Activated CD4-positive, alpha-beta T cell treated with anti-CD3 and anti-CD28 coated beads, Interleukin-2, Interleukin-4, amounts not matched to agents 100 ng/mL and 50 ng/mL, durations not matched to agents 16 hours and 8 hours (primary cell): ENCODE data around the gene NPAS2.

Experiments used
- DNase-seq: peaks from one replicate; pipeline ENCODE4 v3.0.0-alpha.2; 2020; ENCODE audit warnings: low spot score

NPAS2 gene

DNA sequence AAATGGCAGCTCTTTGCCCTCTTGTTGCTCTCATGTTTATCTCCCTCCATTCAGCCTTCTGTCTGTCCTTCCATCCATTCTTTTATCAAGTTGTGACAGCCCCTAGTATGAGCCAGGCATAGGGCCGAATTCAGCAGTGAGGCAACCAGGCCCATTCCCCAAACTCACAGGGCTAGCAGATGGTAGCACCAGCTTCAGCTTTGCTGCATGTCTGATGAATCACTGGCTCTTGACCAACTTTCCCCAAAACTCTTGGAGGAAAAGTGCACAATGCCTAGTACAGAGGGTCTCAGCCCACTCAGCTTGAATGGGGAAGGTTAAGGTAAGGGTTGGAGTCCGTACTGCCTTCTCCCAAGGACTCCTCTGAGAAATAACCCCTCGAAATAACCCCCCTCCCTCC is 35.7 kb downstream of the NPAS2 start:
- DNase-seq: no peak

DNA sequence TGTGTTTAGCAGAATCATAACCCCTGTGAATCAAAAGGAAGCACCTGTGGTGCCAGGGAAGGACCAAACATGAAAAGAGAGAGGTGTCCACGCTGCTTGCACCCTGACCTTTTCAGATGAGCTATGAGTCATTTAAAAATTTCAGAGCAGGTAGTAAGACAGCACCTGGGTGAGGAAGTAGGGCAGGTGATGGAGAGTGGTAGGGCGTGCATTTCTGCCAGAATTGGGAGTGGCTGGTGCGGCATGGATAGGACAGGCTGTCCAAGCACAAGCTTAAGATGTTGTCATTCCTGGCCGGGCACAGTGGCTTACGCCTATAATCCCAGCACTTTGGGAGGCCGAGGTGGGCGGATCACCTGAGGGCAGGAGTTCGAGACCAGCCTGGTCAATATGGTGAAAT is 36.8 kb downstream of the NPAS2 start:
- no peak for DNase-seq

- no peak for DNase-seq
These were observed 37.4 kb downstream of the NPAS2 start for GRCh38 chr2:100857341-100857740.

- no peak for DNase-seq
These were observed 38.0 kb downstream of the NPAS2 start for GRCh38 chr2:100857915-100858314.

- DNase-seq: no peak
These were observed 40.0 kb downstream of the NPAS2 start for GRCh38 chr2:100859902-100860301.

GRCh38 chr2:100861340-100861739 is 41.4 kb downstream of the NPAS2 start:
- DNase-seq: no peak

- DNase-seq: no peak
These were observed 42.1 kb downstream of the NPAS2 start for GRCh38 chr2:100862081-100862480.

DNA sequence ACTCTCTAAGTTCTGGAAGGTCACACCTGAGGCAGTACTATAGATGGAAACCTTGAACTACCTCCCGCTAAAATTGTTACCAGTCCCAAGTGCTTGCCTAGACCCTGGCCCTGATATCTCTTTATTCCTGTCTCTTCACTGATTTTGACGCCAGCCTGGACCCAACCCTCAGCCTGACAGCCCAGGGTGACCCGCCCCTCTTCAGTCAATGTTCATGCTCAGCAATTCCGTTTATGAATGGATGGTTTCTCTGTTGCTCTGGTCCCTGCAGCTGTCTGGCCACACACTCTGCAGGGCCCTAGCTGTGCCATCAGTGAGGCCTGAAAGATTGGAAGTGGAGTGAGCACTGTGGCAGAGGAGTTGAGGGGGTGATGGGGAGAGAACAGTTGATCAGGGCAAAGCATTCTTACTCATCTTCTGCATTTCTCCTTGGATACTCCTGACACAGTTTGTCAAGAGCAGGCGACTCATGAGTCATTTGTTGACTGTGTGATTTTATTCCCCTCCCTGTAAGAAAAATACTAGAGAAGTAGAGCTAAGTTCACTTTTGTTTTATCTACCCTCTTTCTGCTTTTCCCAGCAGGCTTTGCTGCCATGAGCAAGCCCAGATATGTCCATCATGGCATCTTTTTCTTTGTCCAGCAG is 46.0 kb downstream of the NPAS2 start:
- no peak for DNase-seq

GRCh38 chr2:100868083-100868482 is 48.1 kb downstream of the NPAS2 start:
- DNase-seq: no peak

GRCh38 chr2:100869120-100869519 is 49.2 kb downstream of the NPAS2 start:
- DNase-seq: no peak

DNA sequence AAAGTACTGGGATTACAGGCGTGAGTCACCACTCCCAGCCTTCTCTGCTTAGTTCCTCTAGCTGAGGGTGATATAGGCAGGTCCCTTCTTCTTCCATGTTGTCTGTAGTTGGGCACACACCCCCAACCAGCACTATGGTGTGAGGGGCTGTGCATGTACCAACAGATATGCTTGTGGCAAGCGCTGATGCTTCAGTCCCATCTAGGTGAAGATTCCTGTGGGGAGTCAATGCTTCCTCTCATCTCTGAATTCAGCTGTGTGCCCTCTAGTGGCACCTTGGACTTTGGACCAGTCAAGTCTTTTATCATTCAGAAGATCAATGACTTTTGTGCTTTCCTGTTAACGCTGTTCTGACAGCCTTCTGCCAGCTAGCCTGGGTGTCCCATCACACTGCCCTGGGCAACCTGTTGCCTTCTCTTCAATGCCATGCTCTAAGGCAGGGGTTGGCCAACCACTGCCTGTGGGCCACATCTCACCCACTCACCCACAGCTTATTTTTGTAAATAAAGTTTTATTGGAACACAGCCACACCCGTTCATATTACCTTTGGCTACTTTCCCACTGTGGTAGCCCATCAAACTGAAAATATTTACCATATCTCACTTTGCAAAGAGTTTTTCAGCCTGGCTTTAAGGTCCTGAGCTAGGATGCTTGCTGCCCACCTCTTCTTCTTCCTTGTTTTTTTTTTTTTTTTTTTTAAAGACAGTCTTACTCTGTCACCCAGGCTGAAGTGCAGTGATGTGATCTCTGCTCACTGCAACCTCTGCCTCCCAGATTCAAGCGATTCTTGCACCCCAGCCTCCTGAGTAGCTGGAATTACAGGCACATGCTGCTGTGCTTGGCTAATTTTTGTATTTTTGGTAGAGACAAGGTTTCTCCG is 51.0 kb downstream of the NPAS2 start:
- no peak for DNase-seq

DNA sequence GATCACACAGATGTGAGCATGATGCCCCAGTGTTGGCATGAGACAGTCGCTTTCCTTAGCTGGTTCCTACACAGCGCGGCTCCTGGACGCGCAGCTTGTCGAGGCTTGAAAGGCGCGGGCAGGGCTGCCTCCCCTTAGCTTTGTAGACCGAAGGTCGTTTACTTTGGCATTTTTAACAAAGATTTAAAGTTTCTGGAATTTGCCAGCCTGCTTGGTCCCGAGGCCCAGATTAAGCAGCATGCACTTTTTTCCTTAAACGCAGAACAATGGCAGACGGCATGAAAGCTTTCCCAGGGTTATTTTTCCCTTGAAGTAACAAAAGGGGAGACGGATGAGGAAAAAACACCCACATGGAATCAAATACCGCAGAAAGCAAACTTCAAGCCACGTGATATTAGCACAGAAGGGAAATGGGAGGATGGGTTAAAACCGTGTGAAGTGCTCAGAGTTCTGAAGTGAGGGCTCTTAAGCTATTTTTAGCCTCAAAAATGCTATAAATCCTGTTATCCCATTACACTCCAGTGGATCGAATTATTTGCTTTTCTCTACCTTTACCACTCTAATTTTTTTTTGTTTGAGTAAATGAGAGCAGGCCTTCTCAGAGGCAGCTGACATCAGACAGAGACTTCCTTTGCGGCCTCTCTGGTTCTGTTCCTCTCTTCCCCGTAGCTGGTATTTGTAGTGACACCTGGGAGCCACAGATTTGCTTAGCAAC is 55.7 kb downstream of the NPAS2 start:
- no peak for DNase-seq

- no peak for DNase-seq
These were observed 56.4 kb downstream of the NPAS2 start for GRCh38 chr2:100876231-100876860.

DNA sequence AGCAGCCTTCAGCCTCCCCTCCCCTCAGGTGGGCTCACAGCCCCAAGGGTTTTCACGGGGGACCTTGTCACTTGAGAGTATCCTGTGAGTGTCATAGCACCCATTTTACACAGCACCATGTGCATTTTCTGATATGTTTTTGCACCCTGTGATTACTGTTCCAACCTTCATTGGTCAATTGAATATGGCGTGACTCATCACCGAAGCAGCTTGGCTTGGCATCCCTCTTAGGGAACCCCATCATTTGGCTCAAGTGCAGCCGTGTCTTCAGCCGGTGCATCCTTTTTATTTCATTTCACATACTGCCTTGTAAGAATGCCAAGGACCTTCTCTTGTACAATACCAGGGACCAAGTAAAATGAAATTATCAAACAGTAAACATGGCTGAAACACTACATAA is 57.6 kb downstream of the NPAS2 start:
- DNase-seq: no peak

GRCh38 chr2:100878000-100878791 is 58.3 kb downstream of the NPAS2 start:
- DNase-seq: no peak

GRCh38 chr2:100879296-100879695 is 59.4 kb downstream of the NPAS2 start:
- no peak for DNase-seq

- no peak for DNase-seq
These were observed 60.1 kb downstream of the NPAS2 start for GRCh38 chr2:100880036-100880435.

DNA sequence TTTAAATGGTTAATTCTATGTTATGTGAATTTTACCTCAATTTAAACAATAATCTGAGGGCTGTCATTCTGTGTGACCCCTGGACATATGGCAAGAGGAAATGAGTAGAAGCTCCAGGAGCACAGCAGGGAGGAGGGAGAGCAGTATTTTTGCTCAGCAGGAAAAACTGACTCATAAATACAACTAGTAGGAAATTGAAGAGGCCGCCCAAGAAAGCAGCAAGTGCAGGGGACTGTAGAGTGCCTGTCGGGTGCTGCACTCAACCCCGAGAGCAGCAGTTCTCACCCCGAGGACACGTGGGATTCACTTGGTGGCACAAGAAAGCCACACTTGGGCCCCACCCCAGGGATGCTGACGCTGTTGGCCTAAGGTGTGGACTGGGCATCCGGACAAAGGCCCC is 60.8 kb downstream of the NPAS2 start:
- DNase-seq: no peak

GRCh38 chr2:100882645-100883613 is 63.0 kb downstream of the NPAS2 start:
- peak; percentile 28 for DNase-seq

DNA sequence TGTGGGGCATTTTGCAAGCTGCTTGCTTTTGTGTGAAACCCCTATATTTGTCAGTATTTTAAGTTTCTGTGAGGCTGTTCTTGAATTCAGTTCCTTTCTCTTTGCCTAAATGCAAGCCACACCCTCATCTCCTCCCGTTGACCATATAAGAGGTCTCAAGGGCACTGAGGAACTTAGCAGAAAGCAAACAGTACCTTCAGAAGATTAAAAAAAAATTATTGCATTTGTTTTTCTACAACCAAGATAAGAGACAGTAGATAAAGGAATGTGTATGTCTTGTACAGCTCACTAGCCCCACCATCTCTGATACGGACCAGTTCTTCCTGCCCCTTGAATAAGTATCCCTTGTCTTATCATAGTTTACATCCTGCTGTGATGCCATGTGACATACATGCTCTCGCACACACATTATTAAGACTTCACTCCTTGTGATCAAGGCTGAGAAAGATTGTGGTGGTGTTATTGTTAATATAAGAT is 64.2 kb downstream of the NPAS2 start:
- DNase-seq: no peak
